Measurements from ENCODE around the gene NCAPH2.

GRCh38 chr22:50529416-50529896, 21.4 kb downstream of the NCAPH2 start:
- TF ChIP-seq CTCF (IDR thresholded peaks at IDR 0.05) (no peak), POLR2A (IDR thresholded peaks at IDR 0.05) (no peak)
